Naive B cell (primary cell): ENCODE data around the gene SMIM5. TPM values are rescaled to one million over a fixed set of nuclear protein-coding genes. Genes with fewer than 3 reads are reported as not detected.

ENCODE experiments used
- ATAC-seq, 2 donors: fragments of 150-1000 bp; cut with Tn5 transposase; 2 replicates each; pipeline ENCODE4 v1.10.0; 2021; ENCODE audit warnings: low read depth in 2 of 2, mild to moderate bottlenecking in 2 of 2, moderate library complexity in 2 of 2
- DNase-seq: peaks from one replicate; pipeline ENCODE4 v3.0.0; 2022
- H3K27ac Mint-ChIP-seq, 6 donors: one replicate each; pipeline ENCODE4 v1.8.0; 2020 to 2022; ENCODE audit warnings: mild to moderate bottlenecking in 6 of 6, mixed read lengths in 6 of 6, moderate library complexity in 5 of 6, inconsistent platforms in 2 of 6
- H3K27me3 Mint-ChIP-seq, 3 donors: one replicate each; pipeline ENCODE4 v1.8.0; 2021 to 2022; ENCODE audit warnings: mixed read lengths in 3 of 3, mild to moderate bottlenecking in 1 of 3
- H3K36me3 Mint-ChIP-seq, 2 donors: one replicate each; pipeline ENCODE4 v1.8.0; 2020 to 2022; ENCODE audit warnings: mixed read lengths in 2 of 2, inconsistent platforms in 1 of 2, mild to moderate bottlenecking in 1 of 2
- H3K4me1 Mint-ChIP-seq, 3 donors: one replicate each; pipeline ENCODE4 v1.8.0; 2020 to 2022; ENCODE audit warnings: mixed read lengths in 3 of 3, inconsistent platforms in 1 of 3, mild to moderate bottlenecking in 1 of 3, moderate library complexity in 1 of 3
- H3K4me3 Mint-ChIP-seq, 8 donors: one replicate each; pipeline ENCODE4 v1.8.0; 2020 to 2022; ENCODE audit warnings: mild to moderate bottlenecking in 8 of 8, mixed read lengths in 8 of 8, moderate library complexity in 8 of 8, inconsistent platforms in 2 of 8
- H3K9me3 Mint-ChIP-seq, 7 donors: one replicate each; pipeline ENCODE4 v1.8.0; 2020 to 2022; ENCODE audit warnings: mixed read lengths in 7 of 7, mild to moderate bottlenecking in 5 of 7, inconsistent platforms in 2 of 7, moderate library complexity in 1 of 7
- polyA plus RNA-seq, 6 donors: library from polyadenylated mRNA; unstranded; fragments of 300-500 nt; fragmentation: Illumina TruSeq; gene quantifications; one replicate each; pipeline ENCODE4 v1.2.3, GENCODE V29; 2021; ENCODE audit warnings: low read depth in 6 of 6

SMIM5 gene
- polyA plus RNA-seq, 6 donors from 2014 or later, result 0.24 to 1.3 (median 1.1) TPM; not detected in 2

DNA sequence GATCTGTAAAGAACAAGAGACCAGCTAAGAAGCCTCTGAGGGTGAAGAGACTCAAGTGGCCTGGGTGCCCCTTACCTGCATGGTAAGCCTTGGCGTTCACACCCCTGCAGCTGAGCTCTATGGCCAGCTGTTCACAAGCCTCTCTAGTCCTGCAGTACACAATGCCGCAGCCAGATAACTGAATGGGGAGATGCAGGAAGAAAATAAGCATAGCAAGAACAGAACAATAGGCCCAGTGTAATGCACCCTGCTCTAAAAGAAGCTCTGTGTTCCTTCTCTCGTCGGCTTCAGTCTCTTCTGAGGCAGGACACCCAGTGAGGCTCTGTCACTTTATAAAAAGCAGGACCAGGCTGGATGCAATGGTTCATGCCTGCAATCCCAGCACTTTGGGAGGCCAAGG is 28.3 kb downstream of the SMIM5 start:
- H3K36me3 Mint-ChIP-seq, result peaks cover 0 to 7% of the 10 kb centered on the region in 2 donors
- DNase-seq, result no peak
- peaks cover 18 to 50% (median 20%) of the 10 kb centered on the region in 3 donors for H3K4me1 Mint-ChIP-seq
- H3K27me3 Mint-ChIP-seq, result no peaks in the 10 kb centered on the region
- H3K27ac Mint-ChIP-seq, result peak overlapping the region in 1 of 6 donors; percentile 78
- ATAC-seq, result no peak
- H3K4me3 Mint-ChIP-seq, result no peak overlapping the region
- H3K9me3 Mint-ChIP-seq, result peaks cover 0 to 2% (median 0%) of the 10 kb centered on the region in 7 donors

DNA sequence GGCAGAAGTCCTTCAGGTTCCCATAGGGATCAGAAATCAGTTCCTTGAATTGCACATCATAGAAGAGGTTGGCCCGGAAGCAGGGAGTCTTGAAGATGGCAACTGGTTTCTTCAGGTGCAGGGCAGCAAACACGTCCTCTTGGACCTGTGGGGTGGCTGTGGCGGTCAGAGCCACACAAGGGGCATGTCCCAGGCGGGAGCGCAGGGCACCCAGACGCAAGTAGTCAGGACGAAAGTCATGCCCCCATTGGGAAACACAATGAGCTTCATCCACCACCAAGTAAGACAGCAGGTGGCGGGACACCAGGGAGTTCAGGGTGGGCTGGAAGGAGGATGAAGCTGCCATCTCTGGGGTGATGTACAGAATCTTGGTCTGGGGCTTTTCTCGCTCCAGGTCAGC is 29.3 kb downstream of the SMIM5 start:
- H3K27ac Mint-ChIP-seq, result peak overlapping the region in 2 of 6 donors; percentile 50 to 84
- H3K4me3 Mint-ChIP-seq, result peak overlapping the region in 1 of 8 donors; percentile 68

DNA sequence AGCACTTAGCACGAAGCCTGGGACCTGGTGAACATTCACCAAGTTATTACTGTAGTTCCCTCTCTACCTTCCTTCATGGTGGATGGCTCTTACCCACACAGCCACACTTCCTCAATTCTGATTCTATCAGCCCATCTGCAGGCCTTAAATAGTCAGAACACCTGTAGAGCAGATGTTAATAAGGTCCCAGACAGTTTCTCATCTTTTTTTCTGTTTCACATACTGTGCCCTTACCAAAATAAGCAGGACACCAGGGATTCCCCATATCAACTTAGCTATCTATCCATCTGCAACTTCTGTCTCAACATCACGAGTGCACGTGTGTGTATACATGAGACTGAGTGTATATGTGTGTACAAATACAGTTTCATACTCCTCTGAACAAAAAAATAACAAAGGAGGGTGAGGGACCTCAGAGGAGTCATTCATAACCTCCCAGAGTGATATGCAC is 30.9 kb downstream of the SMIM5 start:
- Mint-ChIP-seq H3K36me3 (peaks cover 5 to 15% of the 10 kb centered on the region in 2 donors), H3K4me1 (peaks cover 23 to 50% (median 26%) of the 10 kb centered on the region in 3 donors), H3K4me3 (peak overlapping the region in 6 of 8 donors; percentile 41 to 91 (median 58)), H3K27me3 (no peaks in the 10 kb centered on the region), H3K9me3 (peaks cover 0 to 2% (median 0%) of the 10 kb centered on the region in 7 donors), H3K27ac (peak overlapping the region in 5 of 6 donors; percentile 92 to 100 (median 97))
- peak; percentile 84 for DNase-seq
- peak; percentile 81 to 84 for ATAC-seq

More for the DNA sequence above, 29.3 kb downstream of the SMIM5 start:
- Mint-ChIP-seq H3K27me3 (no peaks in the 10 kb centered on the region), H3K9me3 (peaks cover 0 to 2% (median 0%) of the 10 kb centered on the region in 7 donors), H3K36me3 (peaks cover 0 to 7% of the 10 kb centered on the region in 2 donors), H3K4me1 (peaks cover 18 to 50% (median 20%) of the 10 kb centered on the region in 3 donors)
- DNase-seq (no peak), ATAC-seq (no peak)

DNA sequence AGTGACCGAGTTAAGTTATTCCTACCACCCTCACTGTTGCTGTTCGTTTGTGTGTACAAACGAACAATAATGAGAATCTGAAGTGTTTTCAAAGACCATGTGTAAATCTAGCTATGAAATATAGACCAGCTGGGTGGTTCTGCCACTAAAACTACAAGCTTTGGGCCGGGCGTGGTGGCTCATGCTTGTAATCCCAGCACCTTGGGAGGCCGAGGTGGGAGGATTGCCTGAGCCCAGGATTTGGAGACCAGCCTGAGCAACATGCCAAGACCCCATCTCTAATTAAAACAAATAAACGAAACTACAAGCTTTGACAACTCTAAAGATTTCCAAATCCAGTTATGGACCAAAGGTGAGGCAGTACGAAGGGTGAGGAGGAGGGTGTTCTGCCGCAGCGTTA is 32.7 kb downstream of the SMIM5 start:
- no peaks in the 10 kb centered on the region for H3K27me3 Mint-ChIP-seq
- H3K4me3 Mint-ChIP-seq, result peak overlapping the region in 6 of 8 donors; percentile 42 to 87 (median 52)
- H3K4me1 Mint-ChIP-seq, result peaks cover 28 to 54% (median 32%) of the 10 kb centered on the region in 3 donors
- no peak for DNase-seq
- peaks cover 8 to 15% of the 10 kb centered on the region in 2 donors for H3K36me3 Mint-ChIP-seq
- no peak for ATAC-seq
- peak overlapping the region in 4 of 6 donors; percentile 11 to 100 (median 96) for H3K27ac Mint-ChIP-seq
- H3K9me3 Mint-ChIP-seq, result peaks cover 0 to 2% (median 0%) of the 10 kb centered on the region in 7 donors

DNA sequence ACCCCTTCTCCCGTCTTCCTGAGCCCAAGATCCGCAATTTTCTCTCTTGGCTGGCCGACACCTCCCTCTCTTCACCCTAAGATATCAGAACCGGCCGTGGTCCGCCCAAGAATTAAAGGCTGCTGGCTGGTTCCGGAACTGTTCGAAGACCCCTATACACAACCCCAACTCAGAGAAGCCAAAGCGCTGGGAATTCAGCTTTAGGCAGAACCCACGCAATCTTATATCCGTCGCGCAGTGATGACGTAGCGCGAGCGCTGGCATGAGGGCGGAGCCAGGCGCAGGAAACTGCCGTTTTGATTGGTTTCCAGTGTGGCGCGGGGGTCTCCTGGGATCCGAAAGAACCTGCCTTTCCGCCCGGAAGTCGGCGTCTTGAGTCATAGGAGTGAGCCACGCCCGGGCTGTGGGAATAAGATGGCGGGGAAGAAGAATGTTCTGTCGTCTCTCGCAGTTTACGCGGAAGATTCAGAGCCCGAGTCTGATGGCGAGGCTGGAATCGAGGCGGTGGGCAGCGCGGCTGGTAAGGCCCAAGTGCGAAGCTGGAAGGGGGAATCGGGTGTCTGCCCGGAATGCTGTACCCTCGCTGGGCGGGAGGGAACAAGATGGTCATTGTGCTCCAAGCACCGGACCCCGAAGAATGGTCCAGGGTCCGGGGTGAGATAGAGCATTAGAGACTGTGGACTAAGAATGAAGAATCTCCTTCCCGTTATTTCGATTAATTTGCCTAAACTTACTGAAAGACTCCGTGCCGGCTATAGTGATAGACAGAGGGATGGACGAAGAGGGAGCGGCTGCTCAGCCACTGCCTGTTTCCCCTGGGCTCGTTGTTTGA is 33.9 kb downstream of the SMIM5 start, which contains the start of the genes RECQL5 and SAP30BP:
Gene RECQL5, minus strand, starts transcription at position 196 of the 832 bp plus-strand sequence. CDS start 597 bp downstream, outside the sequence.
Gene SAP30BP, plus strand, starts transcription at position 380 of the 832 bp plus-strand sequence. Its CDS starts 35 bp downstream, at position 415.
- H3K27ac Mint-ChIP-seq, result peak within 1 kb of the TSS in 3 of 6 donors; percentile 32 to 100 (median 96)
- peaks cover 8 to 12% of the 10 kb centered on the region in 2 donors for H3K36me3 Mint-ChIP-seq
- peaks cover 28 to 51% (median 31%) of the 10 kb centered on the region in 3 donors for H3K4me1 Mint-ChIP-seq

DNA sequence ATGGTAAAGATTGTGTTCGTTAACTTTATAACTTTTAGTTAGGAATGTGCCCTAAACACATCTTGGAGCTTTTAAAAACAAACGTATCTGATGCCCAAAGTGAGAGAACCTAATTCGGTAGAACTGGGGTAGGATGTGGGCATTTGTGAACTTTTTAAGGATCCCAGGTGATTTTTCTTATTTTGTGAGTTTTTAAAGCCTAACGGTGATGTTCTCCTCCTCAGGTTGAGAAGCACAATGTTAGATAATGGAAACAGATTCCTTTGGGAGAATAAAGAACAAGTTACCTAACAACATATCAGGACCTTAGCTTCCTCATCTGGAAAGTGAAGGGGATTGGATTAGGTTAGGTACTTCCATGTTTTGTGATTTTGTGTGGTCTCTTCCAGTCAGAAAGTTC is 34.6 kb downstream of the SMIM5 start:
- DNase-seq (no peak), ATAC-seq (no peak)
- H3K4me1 Mint-ChIP-seq, result peaks cover 25 to 45% (median 25%) of the 10 kb centered on the region in 3 donors
- H3K36me3 Mint-ChIP-seq, result peaks cover 8% of the 10 kb centered on the region in 2 donors
- no peaks in the 10 kb centered on the region for H3K27me3 Mint-ChIP-seq
- peaks cover 0 to 2% (median 0%) of the 10 kb centered on the region in 7 donors for H3K9me3 Mint-ChIP-seq
- no peak overlapping the region for H3K4me3 Mint-ChIP-seq
- H3K27ac Mint-ChIP-seq, result no peak overlapping the region

More for the DNA sequence above, 33.9 kb downstream of the SMIM5 start, which contains the start of the genes RECQL5 and SAP30BP:
- DNase-seq, result peak; percentile 93
- Mint-ChIP-seq H3K27me3 (no peaks in the 10 kb centered on the region), H3K9me3 (peaks cover 0 to 2% (median 0%) of the 10 kb centered on the region in 7 donors), H3K4me3 (peak within 1 kb of the TSS in 6 of 8 donors; percentile 42 to 87 (median 52))
- peak; percentile 64 to 66 for ATAC-seq

DNA sequence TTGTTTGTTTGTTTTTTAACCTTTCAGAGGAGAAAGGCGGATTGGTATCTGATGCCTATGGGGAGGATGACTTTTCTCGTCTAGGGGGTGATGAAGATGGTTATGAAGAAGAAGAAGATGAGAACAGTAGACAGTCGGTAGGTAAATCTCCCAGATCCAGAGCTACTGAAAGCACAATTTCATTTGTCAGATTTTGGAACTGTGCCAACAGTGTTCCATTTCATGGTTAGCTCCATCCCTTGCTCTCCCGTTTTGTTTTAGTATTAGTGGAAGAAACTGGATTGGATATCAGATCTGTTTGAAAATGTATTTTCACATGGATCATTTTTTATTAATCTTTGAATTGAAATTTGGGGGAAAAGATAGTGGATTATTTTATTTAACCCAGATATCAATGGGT is 35.3 kb downstream of the SMIM5 start:
- no peaks in the 10 kb centered on the region for H3K27me3 Mint-ChIP-seq

DNA sequence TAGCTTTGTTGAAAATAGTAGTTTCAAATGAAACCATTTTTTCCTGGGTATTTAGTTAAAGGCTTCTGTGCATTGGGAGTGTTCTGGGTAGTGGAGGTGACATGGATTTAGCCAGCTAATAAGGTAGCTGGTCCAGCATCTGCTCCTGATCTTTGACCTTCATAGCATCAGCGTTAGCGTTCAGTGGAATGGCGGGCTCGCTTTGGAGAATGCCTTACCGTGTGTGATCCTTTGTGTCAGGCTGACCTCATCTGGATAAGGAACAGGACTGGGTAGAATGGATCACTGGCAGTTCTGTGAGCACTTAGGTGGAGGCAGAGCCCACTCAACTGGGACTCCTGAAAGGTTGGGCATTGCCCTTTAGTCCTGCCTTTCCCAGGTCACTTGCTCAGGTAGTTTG is 37.6 kb downstream of the SMIM5 start:
- no peak for DNase-seq
- ATAC-seq, result no peak
- H3K27ac Mint-ChIP-seq, result no peak overlapping the region
- H3K9me3 Mint-ChIP-seq, result no peaks in the 10 kb centered on the region
- H3K4me3 Mint-ChIP-seq, result peak overlapping the region in 1 of 8 donors; percentile 61
- H3K36me3 Mint-ChIP-seq, result peaks cover 8% of the 10 kb centered on the region in 2 donors
- H3K4me1 Mint-ChIP-seq, result peaks cover 12 to 20% (median 12%) of the 10 kb centered on the region in 3 donors
- H3K27me3 Mint-ChIP-seq, result no peaks in the 10 kb centered on the region

More for the DNA sequence above, 35.3 kb downstream of the SMIM5 start:
- Mint-ChIP-seq H3K9me3 (peaks cover 0 to 2% (median 0%) of the 10 kb centered on the region in 7 donors), H3K27ac (peak overlapping the region in 4 of 6 donors; percentile 7 to 89 (median 62)), H3K4me3 (peak overlapping the region in 2 of 8 donors; percentile 30 to 51), H3K36me3 (peaks cover 8% of the 10 kb centered on the region in 2 donors), H3K4me1 (peaks cover 25 to 39% (median 25%) of the 10 kb centered on the region in 3 donors)
- ATAC-seq (no peak), DNase-seq (no peak)

DNA sequence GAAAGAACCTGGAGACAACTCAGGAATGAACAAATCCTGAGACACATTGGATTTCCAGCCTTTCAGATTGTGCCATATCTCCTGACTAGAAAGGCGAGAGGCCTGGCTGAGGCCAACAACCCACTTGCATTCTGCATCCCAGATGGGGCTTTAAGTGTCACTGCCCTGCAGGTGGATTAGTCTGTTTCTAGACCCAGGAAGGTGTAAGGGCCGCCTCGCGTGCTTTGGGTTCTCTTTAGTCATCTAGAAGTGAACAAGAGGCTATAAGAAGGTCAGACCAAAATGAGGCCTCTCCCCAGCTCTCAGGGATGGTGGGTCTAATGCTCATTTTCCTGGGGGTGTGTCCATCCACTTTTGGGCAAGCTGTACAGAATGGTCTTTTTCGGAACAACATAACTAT is 38.8 kb downstream of the SMIM5 start:
- H3K36me3 Mint-ChIP-seq, result peaks cover 8% of the 10 kb centered on the region in 2 donors
- H3K4me3 Mint-ChIP-seq, result peak overlapping the region in 1 of 8 donors; percentile 61
- H3K27me3 Mint-ChIP-seq, result no peaks in the 10 kb centered on the region
- DNase-seq (no peak), ATAC-seq (no peak)
- H3K4me1 Mint-ChIP-seq, result peaks cover 11 to 16% (median 12%) of the 10 kb centered on the region in 3 donors
- no peak overlapping the region for H3K27ac Mint-ChIP-seq
- H3K9me3 Mint-ChIP-seq, result no peaks in the 10 kb centered on the region

DNA sequence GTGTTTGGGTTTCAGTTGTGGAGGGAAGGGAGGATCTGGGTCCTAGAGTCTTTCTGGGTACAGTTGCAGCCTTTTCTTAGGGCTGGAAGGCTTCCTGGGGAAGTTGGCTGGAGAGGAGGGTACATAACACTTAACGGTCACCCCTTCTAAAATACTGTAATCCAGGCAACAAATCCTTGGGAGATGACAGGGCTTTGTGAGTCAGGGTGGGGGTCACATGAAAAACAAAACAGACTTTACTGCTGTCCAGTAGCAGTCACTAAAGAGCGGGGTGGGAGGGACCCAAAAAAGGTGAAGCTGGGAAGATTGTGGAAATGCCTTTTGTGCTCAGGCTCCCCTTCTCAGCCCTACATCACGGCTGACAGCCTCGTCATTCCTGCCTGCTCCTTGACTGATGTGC is 40.3 kb downstream of the SMIM5 start:
- peaks cover 2 to 7% of the 10 kb centered on the region in 2 donors for H3K36me3 Mint-ChIP-seq
- H3K9me3 Mint-ChIP-seq, result no peaks in the 10 kb centered on the region
- no peak overlapping the region for H3K4me3 Mint-ChIP-seq
- H3K4me1 Mint-ChIP-seq, result peaks cover 7 to 20% (median 7%) of the 10 kb centered on the region in 3 donors
- no peak for DNase-seq
- peak overlapping the region in 2 of 6 donors; percentile 5 to 29 for H3K27ac Mint-ChIP-seq
- ATAC-seq, result no peak
- H3K27me3 Mint-ChIP-seq, result no peaks in the 10 kb centered on the region

DNA sequence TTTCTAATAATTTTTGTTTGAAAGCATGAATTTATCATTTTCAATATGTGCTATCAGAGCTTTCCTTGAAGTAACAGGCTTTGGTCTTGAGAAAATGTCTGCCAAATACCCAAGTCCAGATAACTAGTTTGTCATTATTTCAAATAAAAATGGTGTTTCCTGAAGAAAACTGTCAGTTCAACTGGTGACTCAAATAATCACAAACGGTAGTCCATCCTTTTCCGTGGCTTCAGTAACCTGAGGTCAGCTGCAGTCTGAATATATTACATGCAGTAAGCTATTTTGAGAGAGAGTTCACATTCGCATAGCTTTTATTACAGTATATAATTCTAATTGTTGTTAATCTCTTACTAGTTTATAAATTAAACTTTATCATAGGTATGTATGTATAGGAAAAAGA is 43.2 kb downstream of the SMIM5 start:
- peaks cover 0 to 8% (median 0%) of the 10 kb centered on the region in 3 donors for H3K4me1 Mint-ChIP-seq
- H3K4me3 Mint-ChIP-seq, result no peak overlapping the region
- no peaks in the 10 kb centered on the region for H3K9me3 Mint-ChIP-seq
- ATAC-seq (no peak), DNase-seq (no peak)
- H3K27me3 Mint-ChIP-seq, result no peaks in the 10 kb centered on the region
- no peak overlapping the region for H3K27ac Mint-ChIP-seq
- H3K36me3 Mint-ChIP-seq, result no peaks in the 10 kb centered on the region

DNA sequence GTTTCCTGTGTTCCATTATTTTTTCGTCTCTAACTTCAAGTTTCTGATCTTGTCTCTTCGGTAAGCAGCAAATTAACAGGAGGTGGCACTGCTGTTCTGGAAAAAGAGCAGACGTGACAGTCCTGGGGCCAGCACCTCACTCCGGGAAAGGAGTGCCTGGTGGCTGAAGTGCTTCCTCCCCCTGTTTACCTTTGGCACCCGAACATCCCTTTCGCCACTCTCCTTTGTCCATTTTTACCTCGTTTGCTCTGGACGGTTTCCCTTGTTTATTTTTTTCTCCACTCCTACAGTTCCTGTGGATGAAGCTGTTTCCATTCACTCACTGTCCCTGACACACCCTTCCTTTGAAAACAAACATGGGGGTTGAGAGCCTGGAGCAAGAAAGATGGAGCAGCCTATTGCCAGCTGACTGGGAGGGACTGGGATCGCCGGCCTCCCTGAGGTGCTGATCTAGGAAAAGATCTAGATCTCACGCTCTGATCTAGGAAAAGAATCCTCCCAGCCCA is 46.5 kb downstream of the SMIM5 start:
- no peak for DNase-seq
- Mint-ChIP-seq H3K27me3 (no peaks in the 10 kb centered on the region), H3K36me3 (no peaks in the 10 kb centered on the region), H3K4me3 (no peak overlapping the region), H3K9me3 (no peaks in the 10 kb centered on the region), H3K4me1 (peaks cover 0 to 17% (median 0%) of the 10 kb centered on the region in 3 donors), H3K27ac (peak overlapping the region in 1 of 6 donors; percentile 18)
- ATAC-seq, result no peak

DNA sequence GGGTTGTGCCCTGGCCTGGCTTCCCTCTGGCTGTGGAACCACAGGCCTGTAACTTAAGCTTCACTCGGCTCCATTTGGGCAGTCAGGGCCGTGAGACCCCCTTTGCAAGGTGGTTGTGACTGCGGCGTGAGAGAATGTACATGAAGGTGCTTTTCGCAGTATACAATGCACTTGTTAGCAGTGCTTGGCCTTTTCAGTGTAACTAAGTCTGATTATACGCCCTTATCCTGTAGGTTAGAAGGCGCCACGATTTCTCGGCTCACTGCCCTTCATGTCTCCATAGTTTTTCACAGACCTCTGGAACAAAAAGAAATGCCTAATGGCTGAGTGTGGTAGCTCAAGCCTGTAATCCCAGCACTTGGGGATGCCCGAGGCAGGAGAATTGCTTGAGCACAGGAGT is 47.2 kb downstream of the SMIM5 start:
- Mint-ChIP-seq H3K27me3 (no peaks in the 10 kb centered on the region), H3K9me3 (no peaks in the 10 kb centered on the region), H3K36me3 (no peaks in the 10 kb centered on the region), H3K4me3 (no peak overlapping the region), H3K4me1 (peaks cover 0 to 20% (median 5%) of the 10 kb centered on the region in 3 donors), H3K27ac (peak overlapping the region in 2 of 6 donors; percentile 18 to 60)
- DNase-seq, result no peak
- ATAC-seq, result no peak
